ENCODE results near the gene KCMF1.

GRCh38 chr2:84965192-84965516 lies 5.8 kb upstream of the KCMF1 start:
- no peak for TF ChIP-seq RAD21 (IDR thresholded peaks at IDR 0.05)
- TF ChIP-seq CTCF (IDR thresholded peaks at IDR 0.05; ENCODE audit: low read depth, low read length, missing input control), result no peak
- TF ChIP-seq SP1 (IDR thresholded peaks at IDR 0.05), result no peak
- no peak for TF ChIP-seq TAF1 (conservative IDR thresholded peaks at IDR 0.05)
- TF ChIP-seq RXRA (IDR thresholded peaks at IDR 0.05), result no peak
- TF ChIP-seq MAX (IDR thresholded peaks at IDR 0.05), result no peak
- TF ChIP-seq GABPA (IDR thresholded peaks at IDR 0.05 in 1 of 2, conservative IDR thresholded peaks at IDR 0.05 in 1 of 2), result no peak
- TF ChIP-seq EGR1 (IDR thresholded peaks at IDR 0.05; ENCODE audit: low read depth in 2 of 2), result no peak
- TF ChIP-seq HNF4G (IDR thresholded peaks at IDR 0.05), result no peak
- no peak for TF ChIP-seq REST (IDR thresholded peaks at IDR 0.05)
- TF ChIP-seq ZBTB33 (IDR thresholded peaks at IDR 0.05), result no peak
- no peak for TF ChIP-seq YY1 (IDR thresholded peaks at IDR 0.05)
- TF ChIP-seq ATF3 (IDR thresholded peaks at IDR 0.05), result no peak
- no peak for TF ChIP-seq FOXA2 (IDR thresholded peaks at IDR 0.05)
